CD4-positive, alpha-beta T cell treated with Interleukin-1 beta for 1 hour (primary cell): Measurements from ENCODE around the gene KCNH8.

Source experiments
- DNase-seq, 2 donors: peaks; one replicate each; pipeline ENCODE4 v3.0.0-alpha.2; 2020 to 2022

The KCNH8 gene

DNA sequence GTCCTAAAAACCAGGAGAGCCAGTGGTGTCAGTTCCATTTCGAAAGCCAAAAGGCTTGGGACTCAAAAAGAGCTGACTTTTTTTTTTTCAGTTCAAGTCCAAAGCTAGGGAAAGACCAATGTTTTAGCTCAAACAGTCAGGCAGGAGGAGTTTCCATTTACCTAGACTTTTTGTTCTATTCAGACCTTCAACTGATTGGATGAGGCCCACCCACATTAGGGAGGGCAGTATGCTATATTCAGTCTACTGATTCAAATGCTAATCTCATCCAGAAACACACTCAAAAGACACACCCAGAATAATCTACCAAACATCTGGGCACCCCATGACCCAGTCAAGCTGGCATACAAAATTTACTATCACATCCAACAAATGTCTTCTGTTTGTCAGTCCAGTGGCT, 374.0 kb downstream of the KCNH8 start:
- DNase-seq: no peak

DNA sequence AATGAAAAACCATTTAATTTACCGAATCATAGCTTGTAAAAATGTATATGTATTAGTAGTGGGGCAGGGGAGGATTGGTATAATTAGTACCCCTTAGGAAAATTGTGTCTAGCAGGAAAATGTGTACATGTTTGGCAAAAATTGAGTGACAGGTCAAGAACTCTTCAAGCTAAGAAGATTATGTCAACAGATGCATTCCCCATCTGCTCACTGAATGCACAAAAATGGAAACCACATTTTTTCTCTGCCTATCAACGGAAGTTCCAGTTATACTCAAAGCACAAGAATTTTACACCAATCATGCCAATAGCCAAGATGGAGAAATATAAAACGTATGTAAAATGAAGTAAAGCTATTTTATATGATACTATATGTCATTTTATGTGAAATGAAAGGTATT, 377.8 kb downstream of the KCNH8 start:
- no peak for DNase-seq

DNA sequence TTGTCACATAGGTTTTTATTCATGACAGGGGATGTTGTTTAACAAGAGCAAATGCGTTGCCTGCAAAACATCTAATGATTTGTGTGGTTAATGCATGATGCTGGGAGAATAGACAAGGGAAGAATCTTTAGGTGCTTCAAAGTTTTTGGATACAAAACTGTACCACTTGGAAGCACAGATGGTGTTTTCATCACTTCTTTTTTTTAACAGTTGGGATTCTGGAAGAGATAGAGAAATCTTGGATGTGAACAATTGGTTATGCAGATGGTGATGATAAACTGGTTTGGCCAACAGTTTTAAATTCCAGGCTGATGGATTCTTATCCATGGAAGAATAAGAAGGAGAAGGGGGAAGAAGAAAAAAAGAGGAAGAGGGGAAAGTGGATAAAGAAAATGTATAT, 379.4 kb downstream of the KCNH8 start:
- DNase-seq: no peak

DNA sequence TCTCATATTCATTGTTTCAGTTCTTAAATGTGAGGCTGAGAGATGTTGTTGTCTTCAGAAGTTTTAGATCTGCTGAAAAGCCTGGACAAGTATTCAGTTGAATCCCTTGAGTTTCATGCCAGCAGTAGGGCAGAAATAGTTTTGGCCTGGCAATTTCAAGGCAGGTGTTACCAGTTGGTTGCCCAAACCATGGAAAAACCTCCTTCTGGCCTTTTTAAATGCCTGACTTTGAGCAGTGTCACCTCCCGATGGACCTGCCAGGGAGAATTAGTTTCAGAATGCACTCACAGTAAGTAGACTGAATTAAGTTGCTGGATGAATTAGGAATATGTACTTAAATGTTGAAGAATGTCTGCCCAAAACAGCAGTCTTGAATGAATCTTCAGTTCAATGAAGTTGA, 383.1 kb downstream of the KCNH8 start:
- no peak for DNase-seq

DNA sequence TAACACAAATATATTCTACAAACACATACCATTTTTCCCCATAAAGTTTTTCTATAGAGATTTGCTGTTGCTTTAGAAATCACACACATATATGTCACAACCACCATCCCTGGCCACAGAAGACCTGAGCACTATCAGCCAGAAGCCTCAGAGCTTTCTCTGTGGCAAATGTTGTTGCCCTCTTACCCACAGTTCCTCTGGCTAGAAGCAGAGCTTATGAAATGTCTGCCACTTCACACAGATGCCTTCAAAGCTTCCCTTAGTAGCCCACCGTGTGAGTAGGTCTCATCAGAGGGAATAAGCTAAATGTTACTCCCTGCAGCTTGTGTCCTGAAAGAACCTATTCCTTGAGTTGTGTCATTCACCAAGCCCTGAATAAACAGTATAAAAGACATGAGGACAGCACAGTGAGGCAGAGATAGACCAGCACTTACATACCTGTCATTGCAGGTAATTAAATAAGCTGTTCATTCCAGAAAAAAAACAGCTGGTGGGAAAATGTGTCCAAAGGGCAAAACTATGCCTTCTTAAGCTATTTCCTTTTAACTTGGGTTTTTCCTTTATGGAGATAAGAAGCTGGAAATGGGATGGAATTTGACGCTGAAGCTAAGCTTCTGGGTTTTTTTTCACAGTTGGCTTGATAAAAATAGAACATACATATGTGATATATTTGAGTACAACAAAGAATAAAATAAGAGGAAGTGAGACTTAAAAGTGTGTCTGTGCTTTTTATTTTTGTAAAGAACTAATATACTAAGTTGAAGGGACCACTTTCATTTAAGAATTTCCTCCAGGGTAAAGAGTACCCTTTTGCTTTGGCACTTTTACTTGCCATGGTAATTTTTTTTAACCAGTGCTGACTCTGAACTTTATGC, 391.4 kb downstream of the KCNH8 start:
- no peak for DNase-seq

DNA sequence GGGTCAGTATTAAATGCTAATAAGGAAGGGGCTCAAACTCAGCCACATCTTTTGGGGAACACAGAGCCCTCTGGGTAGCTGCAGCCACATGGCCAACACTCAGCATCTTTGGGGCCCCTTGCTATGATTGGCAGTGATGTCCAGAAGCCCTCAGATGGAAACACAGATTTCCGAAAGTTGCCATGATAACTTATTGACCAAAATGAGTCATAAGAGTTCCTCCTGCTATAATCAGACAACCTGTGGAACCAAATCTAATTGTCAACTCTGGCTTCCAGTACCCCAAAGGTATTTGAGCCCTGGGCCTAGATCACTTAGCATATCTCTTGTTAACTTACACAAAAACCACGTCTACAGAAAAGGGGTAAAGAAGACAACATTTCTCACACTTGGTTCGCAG, 392.2 kb downstream of the KCNH8 start:
- DNase-seq: no peak

DNA sequence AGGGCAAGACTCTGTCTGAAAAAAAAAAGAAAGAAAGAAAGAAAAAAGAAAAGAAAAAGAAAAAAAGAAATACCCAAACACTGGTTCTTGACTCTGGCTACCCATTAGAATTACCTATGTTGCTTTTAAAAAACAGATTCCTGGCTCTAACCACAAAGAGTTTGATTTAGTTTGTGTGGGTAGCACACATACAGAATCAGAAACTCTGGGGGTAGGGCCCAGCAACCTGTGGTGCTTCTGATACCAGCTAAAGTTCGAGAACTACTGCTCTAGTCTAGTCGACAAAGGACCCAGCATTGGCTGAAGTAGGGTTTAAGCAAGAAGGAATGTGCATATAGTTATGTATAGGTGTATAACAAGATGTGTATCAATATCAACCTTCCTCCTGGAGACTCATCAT, 393.0 kb downstream of the KCNH8 start:
- no peak for DNase-seq

DNA sequence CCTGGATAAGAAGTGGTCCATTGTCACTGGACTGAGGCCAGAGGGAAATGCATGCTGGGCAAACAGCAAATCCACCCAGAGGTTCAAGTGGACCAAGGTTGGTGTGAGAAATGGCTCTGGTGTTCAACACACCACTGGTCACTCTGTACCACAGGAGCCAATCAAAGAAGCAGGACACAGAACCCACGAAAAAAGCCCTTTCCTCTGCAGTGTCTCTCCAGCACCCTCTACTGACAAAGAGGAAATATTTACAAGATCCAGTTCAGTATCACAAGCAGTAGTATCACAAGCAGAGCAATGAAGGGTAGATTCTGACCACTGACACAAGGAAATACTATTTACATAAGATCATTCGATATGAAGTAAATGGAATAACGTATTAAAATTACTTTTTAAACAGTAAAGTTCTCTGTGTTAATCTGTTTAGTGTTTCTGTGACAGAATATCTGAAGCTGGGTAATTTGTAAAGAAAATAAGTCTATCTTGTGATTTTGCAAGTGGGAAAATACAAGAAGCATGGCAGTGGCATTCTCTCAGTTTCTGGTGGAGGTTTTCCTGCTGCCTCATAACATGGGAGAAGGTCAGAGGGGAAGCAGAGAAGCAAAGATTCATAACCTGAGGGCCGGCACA, 395.0 kb downstream of the KCNH8 start:
- no peak for DNase-seq

DNA sequence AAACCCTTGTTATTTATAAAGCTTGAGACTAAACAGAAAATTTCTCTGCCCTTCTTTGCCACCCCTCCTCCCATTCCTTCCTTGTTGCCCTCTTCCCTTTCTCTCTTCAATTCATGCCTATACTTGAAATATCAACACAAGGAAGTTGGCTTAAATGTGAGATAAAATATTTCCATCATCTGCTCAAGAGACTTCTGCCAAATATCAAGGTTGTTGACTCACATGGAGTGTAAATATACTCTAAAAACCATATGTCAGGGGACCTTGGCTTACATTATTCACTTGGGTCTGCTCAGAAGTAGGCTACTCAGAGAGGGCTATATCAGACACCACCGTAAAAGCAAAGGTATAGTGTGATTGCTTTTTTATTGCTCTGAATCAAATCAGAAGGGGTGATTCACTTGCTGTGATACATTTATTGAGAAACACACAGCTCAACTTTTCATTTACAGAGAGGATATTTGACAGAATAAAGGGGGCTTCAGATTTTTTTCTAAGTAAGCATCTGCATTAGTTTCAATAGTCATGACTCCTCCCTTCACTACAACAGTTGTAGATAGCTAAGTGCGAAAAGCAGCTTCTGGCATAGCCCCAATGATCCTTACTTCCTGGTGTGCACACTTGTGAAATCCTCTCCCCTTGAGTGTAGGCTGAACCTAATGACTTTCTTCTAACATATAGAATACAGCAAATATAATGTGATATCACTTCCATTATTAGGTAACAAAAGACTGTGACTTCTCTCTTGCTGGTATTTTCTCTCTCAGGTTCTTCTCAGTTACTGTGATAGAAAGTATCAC, 399.6 kb downstream of the KCNH8 start:
- no peak for DNase-seq

DNA sequence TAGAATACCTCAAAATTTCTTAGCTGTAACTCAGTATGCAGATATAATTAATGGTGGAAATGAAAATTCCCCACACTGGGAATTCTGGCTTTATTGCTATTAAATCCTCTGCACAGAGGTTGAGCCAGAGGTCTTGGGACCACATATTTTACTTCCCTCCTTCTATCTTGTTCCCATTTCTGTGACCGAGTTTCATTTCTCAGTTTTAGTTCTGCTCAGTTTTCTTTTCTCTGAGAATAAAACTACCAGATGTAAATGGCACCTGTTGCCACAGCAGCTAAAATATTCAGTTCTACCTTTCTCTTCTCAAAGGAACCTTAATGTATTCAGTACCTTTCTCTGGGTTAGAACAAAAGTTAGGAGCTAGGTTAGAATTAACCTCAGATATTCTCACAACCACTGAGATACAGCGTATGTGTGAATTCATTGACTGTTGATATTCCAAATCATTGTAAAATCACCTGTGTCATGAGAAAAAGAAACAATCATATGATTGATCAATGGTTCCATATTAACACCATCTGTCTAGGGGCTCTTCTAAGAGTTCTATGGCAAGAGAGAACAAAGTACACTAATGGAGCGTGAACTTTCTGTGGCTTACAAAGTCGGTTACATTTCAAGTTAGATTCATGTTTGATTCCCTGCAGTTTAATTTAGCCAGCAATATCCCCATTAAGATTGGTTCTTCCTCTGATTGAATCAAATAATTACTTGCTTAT, 411.6 kb downstream of the KCNH8 start:
- no peak for DNase-seq

DNA sequence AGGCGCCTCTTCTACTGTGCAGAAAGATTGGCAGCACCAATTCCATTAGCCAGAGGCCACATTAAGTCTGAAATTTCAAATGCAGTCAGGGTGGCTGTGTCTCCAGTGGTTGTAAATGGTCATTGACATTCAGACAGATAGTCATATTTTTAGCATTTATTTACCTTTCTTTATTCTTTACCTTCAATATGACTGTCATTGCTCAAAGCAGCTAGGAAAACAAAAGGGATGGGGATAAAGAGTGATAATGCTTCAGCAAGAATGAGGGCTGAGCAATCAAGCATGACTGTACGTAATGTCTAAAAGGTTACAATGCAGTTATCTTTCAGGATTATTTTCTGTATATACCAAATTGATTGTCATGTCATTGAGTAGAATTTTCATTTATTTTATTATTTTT, 425.3 kb downstream of the KCNH8 start:
- no peak for DNase-seq

DNA sequence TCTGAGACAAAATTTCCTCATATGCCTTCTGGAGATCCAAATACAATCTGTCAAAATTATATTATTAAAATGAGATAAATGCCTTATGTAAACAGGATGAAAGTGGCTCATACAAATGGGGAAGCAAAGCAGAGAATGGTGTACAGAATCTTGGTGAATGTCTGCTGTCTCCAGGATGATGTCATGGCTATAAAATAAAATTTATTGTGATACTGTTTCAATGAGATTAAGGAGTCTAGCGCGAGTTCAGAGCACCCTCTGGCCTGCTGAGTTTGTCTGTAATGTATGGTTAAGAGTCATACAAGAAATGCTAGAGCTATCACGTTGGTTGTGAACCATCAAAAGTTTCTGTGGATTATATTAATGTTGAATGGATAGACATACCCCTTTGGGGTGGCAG, 426.0 kb downstream of the KCNH8 start:
- no peak for DNase-seq

DNA sequence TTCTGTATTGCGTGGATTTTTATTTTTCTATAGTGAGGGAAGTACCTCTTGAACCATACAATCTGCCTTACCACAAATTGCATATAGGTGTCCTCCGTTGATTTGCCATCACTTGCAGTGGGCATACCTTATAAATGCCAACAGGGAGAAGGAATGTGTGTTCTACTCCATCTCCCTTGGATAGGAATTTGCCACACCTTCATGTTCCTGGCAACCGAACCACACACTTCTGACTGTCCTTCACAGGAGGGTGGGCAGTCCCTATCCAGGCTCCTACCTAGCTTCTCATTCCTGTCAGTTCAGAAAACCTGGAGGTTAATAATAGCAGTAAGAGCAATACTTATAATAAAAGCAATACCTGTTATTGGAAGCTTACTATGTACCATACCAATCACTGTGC, 428.0 kb downstream of the KCNH8 start:
- DNase-seq: no peak
